NCI-H460 (cell line): ENCODE results near the gene ZBTB34. TPM values are rescaled to one million over a fixed set of nuclear protein-coding genes. Genes with fewer than 3 reads are reported as not detected.

Experiments used
- DNase-seq: peaks from one replicate; pipeline ENCODE4 v3.0.0-alpha.2; 2016; ENCODE audit warnings: low read depth; ENCODE audit errors: extremely low read depth
- total RNA-seq: library from RNA; depleted of rRNA; stranded (reverse); fragments of >200 nt; shearing (Covaris generic); gene quantifications from 2 replicates; pipeline ENCODE4 v1.2.3, GENCODE V29; 2014

The ZBTB34 gene
- total RNA-seq, 1 experiment from 2014 or later, result 6.8 TPM

DNA sequence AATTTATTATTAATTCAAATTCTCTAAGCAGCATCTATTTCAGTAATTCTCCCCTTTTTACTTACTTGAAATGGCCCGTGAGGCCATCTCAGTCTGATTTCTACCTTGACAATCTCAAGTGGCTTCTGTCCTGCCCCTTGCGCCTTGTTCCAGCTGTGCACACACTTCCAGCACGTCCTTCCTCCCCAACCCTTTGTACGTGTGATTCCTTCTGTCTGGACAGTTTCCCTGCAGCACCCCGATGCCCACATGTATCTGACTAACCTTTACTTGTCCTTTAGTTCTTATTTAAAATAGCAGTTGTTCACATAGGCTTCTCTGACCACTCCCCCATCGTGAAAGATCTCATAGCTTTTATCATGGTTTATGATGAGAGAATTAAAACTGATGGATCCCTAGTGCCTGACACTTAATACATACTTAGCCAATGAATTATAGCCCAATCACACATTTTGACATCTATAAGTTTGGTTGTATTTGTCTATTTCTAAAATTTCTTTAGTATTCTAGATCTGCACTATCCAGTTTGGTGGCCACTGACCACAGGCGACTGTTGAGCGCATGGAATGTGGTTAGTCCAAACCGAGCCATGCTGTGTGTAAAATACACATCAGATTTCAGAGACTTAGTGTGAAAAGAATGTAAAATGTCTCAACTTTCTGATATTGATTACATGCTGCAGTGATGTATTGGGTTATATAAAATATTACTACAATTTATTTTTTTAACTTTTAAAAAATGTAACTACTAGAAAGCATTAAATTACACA, 14.3 kb downstream of the ZBTB34 start:
- no peak for DNase-seq

DNA sequence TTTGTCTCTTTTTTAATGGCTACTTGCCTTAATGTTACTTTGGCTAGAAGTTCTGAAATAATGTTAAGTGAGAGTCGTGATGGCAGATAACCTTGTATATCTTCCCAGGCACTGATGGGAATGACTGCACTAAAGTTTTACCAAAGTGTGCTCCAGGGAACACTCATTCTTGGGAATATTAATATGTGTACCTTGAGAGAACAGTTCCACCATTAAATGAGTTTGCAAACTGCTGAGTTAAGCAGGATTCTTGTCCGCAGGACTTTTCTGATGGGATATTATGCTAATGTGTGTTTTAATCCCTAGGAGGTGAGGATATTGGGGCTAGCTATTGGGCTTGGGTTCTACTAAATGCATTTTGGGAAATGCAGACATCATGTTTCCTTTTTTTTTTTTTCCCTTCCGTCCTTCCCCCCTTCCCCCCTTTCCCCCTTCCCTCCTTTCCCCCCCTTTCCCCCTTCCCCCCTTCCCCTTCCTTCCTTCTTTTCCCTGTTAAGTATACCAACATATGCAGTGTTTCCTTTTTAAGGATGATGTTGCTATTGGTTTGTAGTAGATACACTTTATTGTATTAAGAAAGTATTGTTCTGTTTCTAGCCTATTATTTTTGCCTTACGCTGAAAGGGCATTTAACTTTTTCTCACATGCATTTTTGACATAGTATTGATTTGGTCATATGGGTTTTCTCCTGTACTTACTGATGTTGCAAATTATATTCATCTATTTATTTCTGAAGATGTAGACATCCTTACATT, 15.5 kb downstream of the ZBTB34 start:
- no peak for DNase-seq

DNA sequence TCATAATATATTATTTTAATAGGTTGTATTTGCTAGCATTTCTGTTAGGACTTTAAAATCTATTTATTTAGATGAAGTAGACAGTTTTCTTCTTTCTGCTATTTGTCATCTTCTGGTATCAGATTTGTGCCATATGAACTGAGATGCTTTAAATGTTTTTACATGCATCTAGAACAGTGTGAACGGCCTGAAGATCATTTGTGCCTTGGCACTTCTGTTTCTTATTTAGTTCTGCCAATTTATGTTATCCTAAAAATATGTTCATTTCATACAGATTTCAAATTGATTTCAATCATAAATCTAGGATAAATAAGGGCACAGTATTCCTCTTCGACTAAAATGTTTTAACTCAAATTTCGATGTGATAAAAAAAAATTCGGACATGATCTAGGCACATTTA, 16.1 kb downstream of the ZBTB34 start:
- no peak for DNase-seq

DNA sequence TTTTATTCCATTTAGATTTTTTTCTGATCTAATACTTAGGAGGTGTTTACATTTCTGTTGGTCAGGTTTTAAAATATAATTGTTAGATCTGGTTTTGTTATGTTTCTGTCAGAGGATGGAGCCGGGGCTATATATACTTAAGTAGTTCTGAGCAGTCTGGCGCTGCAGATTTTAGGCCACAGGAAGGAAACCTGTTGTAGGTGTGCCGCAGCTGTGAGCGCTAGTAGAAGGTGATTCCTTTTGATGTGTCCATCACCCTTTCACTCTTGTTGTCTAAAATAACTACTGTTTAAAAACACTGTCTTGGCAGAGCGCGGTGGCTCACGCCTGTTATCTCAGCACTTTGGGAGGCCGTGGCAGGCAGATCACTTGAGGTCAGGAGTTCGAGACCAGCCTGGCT, 17.0 kb downstream of the ZBTB34 start:
- DNase-seq, result no peak

DNA sequence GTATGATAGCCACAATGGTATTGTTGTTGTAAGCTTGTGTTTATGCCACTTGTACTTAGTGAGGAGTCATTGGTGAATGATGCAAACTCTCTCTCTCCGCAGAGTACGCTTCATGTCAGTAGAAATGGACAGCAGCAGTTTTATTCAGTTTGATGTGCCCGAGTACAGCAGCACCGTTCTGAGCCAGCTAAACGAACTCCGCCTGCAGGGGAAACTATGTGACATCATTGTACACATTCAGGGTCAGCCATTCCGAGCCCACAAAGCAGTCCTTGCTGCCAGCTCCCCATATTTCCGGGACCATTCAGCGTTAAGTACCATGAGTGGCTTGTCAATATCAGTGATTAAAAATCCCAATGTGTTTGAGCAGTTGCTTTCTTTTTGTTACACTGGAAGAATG, 18.8 kb downstream of the ZBTB34 start:
- no peak for DNase-seq

DNA sequence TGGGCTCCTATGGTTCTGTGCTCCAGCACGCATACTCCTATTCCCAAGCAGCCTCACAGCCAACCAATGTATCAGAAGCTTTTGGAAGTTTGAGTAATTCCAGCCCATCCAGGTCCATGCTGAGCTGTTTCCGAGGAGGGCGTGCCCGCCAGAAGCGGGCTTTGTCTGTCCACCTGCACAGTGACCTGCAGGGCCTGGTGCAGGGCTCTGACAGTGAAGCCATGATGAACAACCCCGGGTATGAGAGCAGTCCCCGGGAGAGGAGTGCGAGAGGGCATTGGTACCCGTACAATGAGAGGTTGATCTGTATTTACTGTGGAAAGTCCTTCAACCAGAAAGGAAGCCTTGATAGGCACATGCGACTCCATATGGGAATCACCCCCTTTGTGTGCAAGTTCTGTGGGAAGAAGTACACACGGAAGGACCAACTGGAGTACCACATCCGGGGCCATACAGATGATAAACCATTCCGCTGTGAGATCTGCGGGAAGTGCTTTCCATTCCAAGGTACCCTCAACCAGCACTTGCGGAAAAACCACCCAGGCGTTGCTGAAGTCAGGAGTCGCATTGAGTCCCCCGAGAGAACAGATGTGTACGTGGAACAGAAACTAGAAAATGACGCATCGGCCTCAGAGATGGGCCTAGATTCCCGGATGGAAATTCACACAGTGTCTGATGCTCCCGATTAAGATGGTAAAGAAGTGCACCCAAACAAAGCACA, 19.9 kb downstream of the ZBTB34 start:
- no peak for DNase-seq

DNA sequence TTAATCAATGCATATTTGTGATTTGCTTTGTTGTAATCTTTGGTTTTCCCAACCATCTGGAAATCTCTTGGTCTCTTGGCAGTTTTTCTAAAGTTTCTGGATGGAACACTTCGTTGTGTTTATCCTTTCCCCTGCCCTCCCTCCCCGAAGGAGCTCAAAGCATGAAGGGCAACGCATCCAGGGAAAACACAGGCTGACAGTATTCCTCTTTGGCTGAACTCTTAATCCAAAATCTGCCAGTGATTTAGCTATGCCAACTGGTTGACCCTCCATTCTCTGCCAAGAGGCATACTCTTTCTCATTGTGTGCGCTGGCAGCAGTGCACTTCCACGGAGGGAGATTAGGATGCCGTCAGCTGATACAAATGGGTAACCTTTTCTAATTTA, 20.5 kb downstream of the ZBTB34 start:
- DNase-seq, result no peak

DNA sequence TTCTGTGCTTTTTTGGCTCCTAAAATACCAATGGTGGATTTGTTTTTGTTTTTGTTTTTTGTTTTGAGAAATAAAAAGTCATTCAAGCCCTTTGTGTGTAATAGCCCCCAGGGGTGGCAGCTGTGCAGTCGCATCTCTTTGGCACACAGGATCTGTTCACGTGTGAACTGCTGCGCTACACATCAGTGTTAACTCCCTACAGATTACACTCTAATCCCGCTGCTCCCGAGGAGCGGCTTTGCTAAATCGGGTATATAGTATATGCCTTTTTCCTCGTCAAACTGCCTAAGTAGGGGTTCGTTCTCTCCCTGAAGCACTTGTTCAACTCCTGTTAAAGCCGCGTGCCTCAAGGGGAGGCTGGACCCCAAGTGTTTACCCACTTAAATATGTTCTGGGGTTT, 22.3 kb downstream of the ZBTB34 start:
- no peak for DNase-seq

DNA sequence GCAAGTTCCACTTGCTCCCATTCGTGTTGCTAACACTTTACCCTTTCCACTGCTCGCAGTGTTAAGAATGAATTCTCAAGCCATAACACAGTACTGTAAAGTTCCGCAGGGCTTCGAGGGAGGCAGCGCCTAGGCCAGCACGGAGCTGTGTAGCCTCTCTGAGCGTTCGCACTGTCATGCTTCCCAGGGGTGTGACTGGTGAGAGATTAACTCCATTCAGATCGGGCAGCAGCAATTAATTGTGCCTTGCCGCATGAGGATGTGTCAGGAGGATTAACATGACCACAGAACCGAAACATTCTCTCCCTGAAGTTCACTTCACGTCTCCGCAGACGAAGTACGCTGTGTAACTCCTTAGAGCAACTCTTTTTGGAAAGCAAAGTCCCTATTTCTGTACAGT, 23.2 kb downstream of the ZBTB34 start:
- DNase-seq, result no peak

DNA sequence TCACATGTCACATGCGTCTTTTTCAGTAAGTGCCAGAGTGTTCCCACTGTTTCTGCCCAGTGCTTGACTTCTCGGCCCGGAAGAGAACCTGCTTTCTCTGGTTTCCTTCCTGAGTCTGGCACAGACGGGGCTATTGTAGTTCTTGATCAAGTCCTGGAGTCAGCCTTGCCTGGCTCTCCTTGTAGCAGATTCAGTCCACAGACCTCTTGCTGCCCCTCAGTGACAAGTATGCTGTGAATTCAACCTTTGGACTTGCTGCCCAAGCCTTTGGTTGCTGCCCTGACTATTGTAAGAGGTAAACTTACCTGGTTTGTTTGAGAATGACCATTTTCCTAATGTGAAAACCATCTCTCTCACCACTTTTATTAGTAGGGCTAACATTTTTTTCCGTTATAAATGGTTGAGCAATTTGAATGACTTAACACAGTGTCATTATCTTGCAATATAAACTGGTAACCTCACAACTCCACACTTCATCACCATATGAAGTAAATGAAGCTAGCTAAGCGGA, 24.7 kb downstream of the ZBTB34 start:
- DNase-seq, result no peak

DNA sequence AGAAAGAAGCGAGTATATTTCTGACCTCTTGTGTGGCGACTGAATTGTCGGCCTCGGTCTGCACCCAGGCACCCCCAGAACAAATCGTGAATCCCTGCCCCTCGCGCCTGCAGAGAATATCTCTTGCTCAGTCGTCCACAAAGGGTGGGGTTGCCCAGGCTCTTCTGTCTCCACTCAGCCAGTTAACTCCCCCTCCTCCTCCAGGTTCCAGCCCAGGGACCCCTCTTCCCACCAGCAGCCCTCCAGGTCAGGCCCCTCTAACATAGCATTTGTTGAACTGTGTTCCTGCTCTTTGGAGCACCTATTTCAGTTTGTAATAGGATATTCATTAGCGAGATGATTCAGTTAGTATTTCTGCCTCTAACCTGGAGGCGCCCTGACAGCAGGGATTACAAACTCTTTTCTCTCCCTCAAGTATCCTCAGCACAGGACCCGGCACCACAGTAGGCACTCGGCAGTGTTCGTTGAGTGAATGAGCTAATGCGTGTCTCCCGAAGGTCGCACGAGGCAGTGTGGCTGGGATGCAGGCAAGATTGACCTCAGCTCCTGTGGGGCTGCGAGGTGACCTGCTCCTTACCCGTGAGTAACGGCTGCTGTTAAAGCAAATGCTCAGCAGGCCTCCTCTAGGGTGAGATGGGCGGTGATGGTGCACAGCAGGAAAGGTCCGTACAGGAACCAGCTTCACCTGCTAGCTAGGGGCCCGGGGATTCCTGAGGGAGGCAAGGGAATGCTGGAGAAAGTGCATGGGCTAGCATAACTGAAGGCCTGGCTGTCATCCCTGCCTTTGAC, 25.8 kb downstream of the ZBTB34 start:
- no peak for DNase-seq

DNA sequence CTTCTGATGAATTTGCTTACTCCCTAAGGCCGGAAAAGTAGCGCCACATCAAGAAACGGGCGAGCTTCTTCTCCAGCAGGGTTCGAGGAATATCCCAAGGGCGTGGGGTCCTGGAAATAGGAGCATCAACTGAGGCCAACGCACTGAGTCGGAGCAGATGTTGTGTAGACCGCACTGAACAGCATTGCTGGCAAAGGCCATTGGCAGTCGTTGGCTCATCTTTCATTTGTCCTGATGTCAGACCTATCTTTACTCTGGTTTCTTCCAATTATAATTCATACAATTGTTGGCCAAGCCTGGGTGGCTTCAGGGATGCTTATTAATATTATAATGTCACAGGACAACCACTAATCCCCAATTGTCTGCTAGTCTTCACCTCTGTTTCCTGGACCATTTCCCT, 26.5 kb downstream of the ZBTB34 start:
- DNase-seq, result no peak

DNA sequence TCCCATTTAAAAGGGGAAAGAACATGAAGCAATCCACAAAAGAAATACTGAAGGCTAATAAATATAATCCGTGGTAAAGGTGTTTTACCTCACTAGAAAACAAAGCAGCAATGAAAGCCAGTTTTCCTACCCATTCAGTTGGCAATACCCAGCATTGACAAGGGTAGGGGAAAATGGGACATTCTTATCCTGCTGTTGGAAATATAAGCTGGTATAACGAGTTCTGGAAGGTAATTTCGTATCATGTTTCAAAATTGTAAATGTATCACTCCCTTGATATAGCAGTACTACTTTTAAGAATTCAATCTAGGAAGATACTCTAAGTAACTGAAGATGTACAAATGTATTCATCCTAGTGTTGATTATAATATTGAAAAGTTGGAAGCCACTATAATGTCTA, 31.2 kb downstream of the ZBTB34 start:
- DNase-seq, result no peak

DNA sequence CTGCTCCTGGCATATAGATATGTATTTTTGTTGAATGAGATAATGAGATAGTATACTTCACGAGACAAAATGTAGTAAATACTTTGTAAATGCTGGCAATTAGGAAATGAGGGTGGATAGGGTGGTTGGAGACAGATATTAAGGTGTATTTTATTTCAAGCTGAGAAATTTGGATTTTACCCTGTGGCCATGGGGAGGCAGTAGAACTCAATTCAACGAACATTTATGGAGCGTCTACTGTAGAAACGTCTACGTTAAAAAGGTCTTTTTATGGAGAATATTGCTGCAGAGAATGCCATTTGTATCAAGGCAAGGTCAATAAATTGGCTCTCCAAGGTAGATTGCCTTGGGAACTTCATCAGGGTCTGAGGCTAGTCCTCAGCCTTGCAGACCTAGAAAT, 32.6 kb downstream of the ZBTB34 start:
- DNase-seq, result no peak

DNA sequence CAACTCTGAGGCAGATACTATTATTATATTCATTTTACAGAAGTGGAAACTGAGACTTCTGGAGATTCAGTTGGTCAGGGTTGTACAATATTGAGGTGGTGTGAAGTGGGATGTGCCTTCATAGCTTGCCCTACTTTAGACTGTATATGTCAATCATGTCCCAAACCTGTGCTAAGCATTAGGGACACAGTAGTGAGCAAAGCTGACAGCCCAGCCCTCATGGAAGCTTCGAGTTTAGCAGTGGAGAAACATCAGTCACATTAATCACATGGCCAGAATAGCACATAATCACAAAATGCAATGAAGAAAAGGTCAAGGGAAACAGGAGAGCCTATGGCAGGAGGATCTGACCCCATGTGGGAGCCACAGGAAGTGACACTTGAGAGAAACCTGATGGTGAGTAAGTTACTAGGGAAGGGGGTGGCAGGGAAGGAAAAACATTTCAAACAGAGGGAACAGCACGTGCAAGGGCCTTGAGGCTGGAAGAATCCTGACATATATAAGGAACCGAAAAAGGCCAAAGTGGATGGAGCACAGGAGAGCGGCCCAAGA, 33.7 kb downstream of the ZBTB34 start:
- DNase-seq, result no peak

DNA sequence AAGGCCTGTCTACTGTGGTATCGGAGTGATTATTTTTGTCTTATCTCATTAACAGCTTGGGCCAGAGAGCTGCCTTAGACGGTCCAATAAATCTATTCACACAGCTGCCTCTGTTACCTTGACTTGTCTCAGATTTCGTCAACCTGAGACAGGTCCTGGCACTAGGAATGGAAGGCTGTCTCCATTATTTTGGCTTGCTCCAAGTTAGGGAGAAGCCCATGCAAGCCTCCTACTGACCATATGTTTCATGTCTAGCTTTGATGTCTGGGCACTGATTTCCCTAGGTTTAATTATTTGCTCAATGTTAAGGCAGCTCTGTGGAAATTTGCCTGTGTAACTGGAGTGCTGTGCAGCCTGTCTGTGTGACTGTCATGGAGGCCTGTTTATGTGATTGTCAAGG, 41.8 kb downstream of the ZBTB34 start:
- DNase-seq, result no peak

DNA sequence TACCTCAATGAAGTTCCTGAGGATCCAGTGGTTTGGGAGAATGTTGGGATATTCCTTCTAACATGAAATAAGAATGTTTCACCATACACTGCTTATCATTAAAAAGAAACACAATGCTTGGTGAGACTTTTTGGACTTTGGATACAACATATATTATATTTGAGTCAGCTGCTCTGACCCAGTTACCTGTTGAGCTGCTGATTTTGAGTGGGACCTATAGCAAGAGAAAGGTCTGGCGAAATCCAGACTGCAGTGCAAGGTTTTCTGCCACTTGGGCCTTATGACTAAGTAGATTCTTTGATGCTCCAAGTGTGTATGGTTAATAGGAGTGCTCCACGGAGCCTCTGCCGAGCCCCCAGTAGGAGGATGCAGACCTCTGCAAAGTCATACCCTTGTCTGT, 44.1 kb downstream of the ZBTB34 start:
- DNase-seq, result no peak

DNA sequence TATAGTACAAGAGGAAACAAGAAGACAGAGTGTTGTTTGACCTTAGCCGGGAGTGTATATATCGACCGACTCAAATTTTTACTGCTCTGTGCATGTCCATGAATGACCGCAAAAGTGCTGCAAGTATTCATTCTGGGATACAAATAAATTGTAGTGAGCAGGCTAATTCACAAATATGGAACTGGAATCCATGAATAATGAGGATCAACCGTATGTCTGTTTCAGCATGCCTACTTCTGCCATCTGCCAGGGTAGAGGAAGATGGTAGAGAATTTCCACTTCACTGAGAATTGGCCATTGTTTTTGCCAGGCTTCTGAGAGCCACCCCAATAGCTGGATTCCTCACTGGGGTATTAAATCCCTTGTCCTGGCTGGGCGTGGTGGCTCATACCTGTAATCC, 45.7 kb downstream of the ZBTB34 start:
- no peak for DNase-seq

DNA sequence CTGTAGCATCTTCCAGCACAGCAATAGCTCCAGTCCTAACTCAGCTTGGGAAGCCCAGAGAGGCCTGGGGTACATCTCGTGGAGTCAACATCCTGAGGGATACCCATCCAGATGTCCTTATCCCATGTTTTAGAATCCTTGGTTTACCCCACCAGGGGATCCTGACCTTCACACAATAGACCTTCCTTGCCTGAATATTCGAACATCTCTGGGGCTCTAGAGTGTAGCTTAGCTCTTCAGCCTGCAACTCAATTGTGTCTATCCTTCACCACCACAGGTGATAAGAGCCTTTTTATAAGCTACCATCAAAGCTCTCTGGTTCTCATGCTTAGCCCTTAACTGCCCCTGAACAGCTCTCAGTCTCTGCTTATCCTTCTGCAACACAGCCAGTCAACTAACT, 46.6 kb downstream of the ZBTB34 start:
- no peak for DNase-seq
